ENCODE data around the gene GAN.
"Not testable (repeated sequence)": the region's sequence is repeated elsewhere in the genome, so short reads cannot be mapped to it uniquely, and the experiment has no call there.

The GAN gene

DNA sequence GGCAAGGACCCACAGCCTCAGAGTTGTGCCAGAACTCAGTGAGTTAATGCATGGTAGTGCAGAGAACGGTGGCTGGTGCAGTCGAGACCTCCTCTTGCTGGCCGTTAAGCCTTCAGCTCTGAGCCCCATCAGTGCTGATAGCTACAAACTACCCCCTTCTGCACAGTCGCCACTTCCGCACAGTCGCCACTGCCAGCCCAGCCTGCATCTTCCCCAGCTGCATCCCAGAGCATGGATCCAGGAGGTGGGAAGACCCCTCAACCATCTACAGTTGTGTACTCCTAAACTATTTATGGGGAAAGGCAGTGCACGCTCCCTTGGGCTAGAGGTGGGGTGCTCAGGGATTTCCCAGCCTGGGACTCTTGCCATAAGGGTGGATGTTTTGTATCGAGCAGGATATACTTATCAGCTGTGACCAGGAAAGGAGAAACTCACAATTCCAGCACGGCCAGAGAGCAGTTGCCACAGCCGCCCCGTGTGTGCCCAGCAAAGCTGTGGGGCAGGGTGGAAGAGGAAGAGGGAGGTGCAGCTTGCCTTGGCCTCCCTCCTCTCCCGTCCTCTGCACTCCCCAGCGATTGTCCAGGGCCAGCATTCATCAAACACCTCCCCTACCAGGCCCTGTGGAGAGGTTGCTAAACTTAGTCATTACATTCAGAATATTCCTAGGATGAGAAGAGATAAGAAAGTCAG, 80.3 kb downstream of the GAN start:
- Mint-ChIP-seq H3K4me3 (no peak overlapping the region), H3K4me1 (no peaks in the 10 kb centered on the region), H3K27me3 (no peaks in the 10 kb centered on the region), H3K9me3 (peaks cover 0 to 12% of the 10 kb centered on the region in 2 donors), H3K27ac (peak overlapping the region in 1 of 2 donors; percentile 34)
- DNase-seq (no peak), ATAC-seq (no peak)

DNA sequence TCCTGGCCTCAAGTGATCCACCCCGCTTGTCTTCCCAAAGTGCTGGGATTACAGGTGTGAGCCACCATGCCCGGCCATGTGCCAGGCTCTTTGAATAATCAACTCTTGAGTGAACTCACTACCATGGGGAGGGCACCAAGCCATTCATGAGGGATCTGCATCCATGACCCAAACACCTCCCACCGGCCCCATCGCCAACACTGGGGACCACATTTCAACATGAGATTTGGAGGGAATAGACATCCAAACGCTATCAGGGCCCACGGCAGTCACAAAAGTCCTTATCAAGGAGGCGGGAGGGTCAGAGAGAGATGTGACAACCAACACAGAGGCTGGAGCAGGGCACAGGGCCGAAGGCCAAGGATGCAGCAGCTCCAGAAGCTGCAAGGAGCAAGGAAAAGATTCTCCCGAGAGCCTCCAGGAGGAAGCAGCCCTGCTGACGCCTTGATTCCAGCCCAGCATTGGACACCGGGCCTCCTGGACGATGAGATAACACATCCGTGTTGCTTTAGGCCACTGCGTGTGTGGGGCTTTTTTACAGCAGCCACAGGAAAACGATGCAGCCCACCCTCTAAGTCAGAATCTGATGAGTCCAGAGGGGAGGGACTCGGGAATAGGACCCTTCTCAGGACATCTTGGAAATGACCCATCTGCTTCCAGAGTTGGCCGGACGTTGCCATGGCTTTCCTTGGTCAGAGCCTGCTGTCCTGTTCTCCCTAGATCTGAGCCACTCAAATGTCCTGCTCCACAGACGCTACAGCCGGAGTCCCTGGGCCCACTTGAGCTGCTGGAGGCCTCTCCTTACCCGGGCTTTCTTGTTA, 82.5 kb downstream of the GAN start:
- DNase-seq = no peak
- no peaks in the 10 kb centered on the region for H3K4me1 Mint-ChIP-seq
- H3K4me3 Mint-ChIP-seq = no peak overlapping the region
- peaks cover 0 to 13% of the 10 kb centered on the region in 2 donors for H3K9me3 Mint-ChIP-seq
- H3K27ac Mint-ChIP-seq = no peak overlapping the region
- ATAC-seq = no peak
- H3K27me3 Mint-ChIP-seq = no peaks in the 10 kb centered on the region

DNA sequence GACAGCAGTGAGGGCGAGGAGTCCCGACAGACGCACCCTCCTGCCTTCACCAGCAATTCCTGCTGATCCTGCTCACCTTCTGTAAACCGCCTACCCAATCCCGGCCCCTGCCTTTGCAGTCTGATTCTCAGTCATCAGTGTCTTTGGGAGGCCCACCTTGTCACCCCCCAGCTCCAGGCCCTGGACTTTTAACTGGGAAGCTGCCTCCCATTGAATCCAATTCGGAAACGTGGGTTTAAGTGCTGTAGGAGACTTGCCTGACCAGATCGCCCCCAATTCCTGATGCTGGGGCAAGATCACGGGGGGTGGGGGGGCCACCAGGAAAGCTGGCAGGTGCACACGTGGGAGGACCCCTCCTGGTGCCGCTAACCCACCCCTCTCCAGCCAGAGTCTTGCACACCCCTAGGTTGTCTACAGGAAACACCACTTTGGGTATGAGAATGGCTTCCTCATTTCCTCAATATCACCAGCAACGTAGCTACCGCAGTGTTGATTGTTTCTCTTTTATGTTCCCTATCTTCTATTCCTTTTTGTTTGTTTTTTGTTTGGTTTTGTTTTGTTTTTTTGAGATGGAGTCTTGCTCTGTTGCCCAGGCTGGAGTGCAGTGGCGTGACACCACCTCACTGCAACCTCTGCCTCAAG, 83.2 kb downstream of the GAN start:
- ATAC-seq = no peak
- Mint-ChIP-seq H3K27ac (no peak overlapping the region), H3K27me3 (no peaks in the 10 kb centered on the region), H3K4me1 (no peaks in the 10 kb centered on the region), H3K9me3 (peaks cover 0 to 13% of the 10 kb centered on the region in 2 donors), H3K4me3 (no peak overlapping the region)
- DNase-seq = no peak

DNA sequence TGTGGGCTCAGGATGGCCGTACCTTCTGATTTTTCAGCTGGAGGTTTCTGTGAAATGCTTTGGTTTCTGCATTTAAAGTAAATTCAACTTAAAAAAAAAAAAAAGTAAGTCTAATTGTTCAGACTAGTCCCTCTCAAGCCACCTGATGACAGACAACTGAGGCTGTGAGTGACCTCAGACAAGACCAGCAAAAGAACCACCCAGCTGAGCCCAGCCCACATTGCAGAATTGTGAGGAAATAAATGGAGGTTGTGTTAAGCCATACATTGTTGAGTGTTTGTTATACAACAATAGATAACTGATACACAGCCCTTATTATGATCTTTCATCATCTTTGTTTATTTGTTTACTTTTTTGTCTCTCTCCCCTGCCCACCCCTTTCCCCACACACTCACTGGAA, 85.1 kb downstream of the GAN start:
- Mint-ChIP-seq H3K27me3 (no peaks in the 10 kb centered on the region), H3K4me3 (no peak overlapping the region), H3K27ac (peak overlapping the region in 1 of 2 donors; percentile 24), H3K9me3 (peaks cover 0 to 13% of the 10 kb centered on the region in 2 donors), H3K4me1 (peaks cover 5% of the 10 kb centered on the region)
- ATAC-seq (no peak), DNase-seq (no peak)

DNA sequence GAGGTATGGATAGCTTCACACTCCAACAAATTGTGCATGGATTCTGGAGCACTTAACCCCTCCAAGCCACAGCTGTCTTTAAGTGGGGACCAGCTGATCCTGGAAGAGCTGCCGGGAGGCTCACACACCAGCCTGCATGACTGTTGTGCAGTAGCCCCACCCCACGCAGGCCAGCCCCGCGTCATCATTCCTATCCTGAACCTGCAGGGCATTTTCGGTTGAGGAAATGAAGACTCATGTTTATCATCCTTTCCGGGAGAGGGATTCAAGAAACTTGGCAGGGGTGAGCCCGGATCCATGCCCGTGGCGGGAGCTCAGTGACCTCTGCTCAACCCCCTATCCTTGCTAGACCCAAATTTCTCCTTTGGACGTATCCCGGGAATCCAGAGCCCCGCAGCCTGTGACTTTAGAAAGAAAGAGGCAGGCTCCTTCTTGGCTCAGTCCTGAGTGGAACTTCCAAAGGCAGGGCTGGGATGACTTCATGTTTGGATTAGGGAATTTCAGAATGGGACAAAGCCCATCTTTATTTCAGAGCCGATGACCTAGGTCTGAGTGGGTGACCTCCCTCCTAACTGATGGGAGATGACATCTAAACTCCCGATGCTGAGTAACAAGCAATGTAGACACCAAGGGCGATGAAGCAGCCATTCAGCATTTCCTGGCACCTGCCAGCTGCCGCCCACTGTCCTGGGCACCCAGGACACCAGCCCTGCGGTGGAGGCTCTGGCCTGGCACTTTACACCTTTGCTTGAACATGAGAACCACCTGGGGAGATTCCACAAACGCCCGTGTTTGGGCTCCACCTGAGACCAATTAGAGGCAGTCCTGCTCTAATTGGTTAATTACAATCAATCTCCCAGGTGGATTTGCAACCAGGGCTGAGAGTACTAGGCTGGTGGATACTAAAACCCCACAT, 86.5 kb downstream of the GAN start:
- no peak for DNase-seq
- peaks cover 0 to 13% of the 10 kb centered on the region in 2 donors for H3K9me3 Mint-ChIP-seq

DNA sequence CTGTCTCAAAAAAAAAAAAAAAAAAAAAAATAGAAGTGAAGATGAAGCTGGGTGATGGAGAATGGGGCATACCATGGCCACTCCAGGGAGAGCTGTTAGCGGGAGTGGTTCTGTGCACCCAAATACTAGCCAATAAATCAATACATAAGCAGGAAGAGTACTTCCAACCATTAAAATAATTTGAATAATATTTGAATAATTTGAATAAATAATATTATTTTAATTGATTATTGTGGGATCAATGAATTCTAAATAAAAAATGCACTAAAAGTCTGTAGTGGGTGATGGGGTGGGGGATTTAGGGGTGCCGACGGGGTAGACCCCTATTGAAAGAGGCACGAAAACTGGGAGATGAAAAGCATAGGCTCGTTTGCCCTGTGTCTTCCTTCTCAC, 88.4 kb downstream of the GAN start:
- peaks cover 0 to 13% of the 10 kb centered on the region in 2 donors for H3K9me3 Mint-ChIP-seq
- H3K4me1 Mint-ChIP-seq = peaks cover 5% of the 10 kb centered on the region
- H3K27ac Mint-ChIP-seq = no peak overlapping the region
- H3K4me3 Mint-ChIP-seq = peak overlapping the region; percentile 26 to 63
- no peaks in the 10 kb centered on the region for H3K27me3 Mint-ChIP-seq
- no peak for ATAC-seq
- no peak for DNase-seq

More for the DNA sequence above, 86.5 kb downstream of the GAN start:
- Mint-ChIP-seq H3K4me1 (peaks cover 5% of the 10 kb centered on the region), H3K27me3 (no peaks in the 10 kb centered on the region), H3K4me3 (no peak overlapping the region), H3K27ac (peak overlapping the region in 1 of 2 donors; percentile 42)
- ATAC-seq = no peak

DNA sequence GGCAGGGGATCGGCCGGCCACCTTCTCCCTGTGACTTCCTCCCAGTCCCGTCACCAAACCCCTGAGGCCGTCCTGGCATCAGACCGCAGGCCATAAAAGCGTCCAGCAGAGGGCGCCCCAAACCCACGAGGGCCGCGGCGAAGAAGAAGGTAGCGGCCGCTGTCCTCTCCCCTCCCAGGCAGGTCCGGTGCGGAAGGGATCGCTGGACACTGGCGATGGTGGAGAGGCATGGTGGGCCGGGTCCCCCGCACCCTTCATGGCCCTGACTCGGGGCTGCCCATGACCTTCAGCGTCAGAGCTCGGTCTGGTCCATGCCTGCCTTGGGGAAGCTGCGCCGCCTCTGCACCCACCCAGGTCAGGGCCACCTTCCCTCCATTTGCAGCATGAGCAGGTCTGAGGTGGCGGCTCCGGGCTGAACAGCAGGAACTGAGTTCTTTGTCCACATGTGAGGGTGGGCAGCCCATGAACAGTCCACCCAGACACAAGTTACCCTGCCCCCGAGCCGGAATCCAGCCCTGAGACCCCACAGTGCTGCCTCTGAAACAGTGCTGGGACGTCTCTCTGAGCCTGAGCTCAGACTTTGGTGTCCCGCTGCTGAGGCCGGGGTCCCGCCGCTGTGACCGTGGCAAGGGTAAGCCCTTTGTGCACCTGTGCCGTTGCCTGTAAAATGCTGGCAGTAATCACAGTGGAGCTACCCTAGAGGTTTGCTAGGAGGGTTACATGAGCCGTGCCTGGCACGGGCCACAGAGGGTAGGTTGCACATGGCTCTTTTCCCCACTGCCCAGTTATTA, 89.0 kb downstream of the GAN start:
- peak; percentile 80 to 81 for DNase-seq
- peaks cover 2% of the 10 kb centered on the region for H3K27me3 Mint-ChIP-seq
- peaks cover 5% of the 10 kb centered on the region for H3K4me1 Mint-ChIP-seq
- H3K9me3 Mint-ChIP-seq = peaks cover 0 to 13% of the 10 kb centered on the region in 2 donors
- peak; percentile 94 for ATAC-seq
- H3K27ac Mint-ChIP-seq = no peak overlapping the region
- H3K4me3 Mint-ChIP-seq = peak overlapping the region; percentile 26 to 63

DNA sequence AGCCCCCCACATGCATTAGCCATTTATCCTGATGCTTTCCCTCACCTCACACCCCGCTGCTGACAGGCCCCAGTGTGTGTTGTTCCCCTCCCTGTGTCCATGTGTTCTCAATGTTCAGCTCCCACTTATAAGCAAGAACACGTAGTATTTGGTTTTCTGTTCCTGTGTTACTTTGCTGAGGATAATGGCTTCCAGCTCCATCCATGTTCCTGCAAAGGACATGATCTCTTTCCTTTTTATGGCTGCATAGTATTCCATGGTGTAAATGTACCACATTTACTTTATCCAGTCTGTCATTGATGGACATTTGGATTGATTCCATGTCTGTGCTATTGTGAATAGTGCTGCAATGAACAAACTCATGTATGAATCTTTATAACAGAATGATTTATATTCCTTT, 90.2 kb downstream of the GAN start:
- not testable (repeated sequence) for ATAC-seq, H3K4me1 Mint-ChIP-seq, H3K9me3 Mint-ChIP-seq, H3K27me3 Mint-ChIP-seq, DNase-seq, H3K4me3 Mint-ChIP-seq, H3K27ac Mint-ChIP-seq

DNA sequence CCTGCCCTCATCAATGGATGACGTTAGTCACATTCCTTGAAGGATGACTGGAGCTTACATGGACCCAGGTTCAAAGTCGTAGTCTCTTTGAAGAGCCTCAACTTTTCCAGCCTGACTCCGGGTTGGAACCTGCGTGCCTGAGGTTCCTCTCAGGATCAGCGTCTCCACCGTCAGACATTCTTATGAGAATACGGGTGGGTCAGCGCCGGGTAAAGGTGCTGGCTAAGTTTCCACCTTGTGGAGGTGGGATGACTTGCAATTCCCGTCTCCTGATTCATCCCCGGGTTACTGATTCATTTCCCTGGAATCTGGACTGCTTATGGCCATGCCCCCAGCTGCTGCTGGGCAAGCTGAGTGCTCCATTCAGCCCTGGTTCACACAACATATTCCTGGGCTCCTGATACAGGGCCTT, 90.9 kb downstream of the GAN start:
- DNase-seq (no peak), ATAC-seq (no peak)
- no peaks in the 10 kb centered on the region for H3K9me3 Mint-ChIP-seq
- H3K4me3 Mint-ChIP-seq = no peak overlapping the region
- H3K27me3 Mint-ChIP-seq = peaks cover 6% of the 10 kb centered on the region
- H3K4me1 Mint-ChIP-seq = peaks cover 5% of the 10 kb centered on the region
- H3K27ac Mint-ChIP-seq = no peak overlapping the region

DNA sequence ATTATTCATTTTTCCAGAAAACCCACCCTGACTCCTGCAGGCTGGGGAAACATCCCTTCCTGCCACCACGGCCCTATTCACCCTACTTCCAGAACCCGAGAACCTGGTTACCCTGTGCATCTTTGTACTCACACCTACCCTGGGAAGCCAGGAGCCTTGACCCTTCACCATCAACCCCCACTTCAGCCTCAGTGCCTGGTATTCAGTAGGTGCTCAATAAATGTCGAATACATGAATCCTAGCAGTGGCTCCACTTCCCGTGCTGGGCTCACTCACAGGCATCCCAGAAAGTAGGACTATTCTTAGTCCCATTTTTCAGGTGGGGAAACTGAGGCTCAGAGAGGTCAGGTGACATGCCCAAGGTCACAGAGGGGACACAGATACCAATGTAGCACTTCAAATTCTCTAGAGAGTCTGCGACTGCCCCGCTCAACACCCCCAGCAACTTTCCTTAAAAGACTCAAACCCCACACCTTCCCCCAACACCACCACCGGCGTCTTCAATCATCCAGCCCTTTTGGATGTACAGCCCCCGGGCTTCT, 93.7 kb downstream of the GAN start:
- H3K9me3 Mint-ChIP-seq = no peaks in the 10 kb centered on the region
- H3K27me3 Mint-ChIP-seq = peaks cover 6% of the 10 kb centered on the region
- no peak for ATAC-seq
- DNase-seq = no peak
- H3K4me3 Mint-ChIP-seq = no peak overlapping the region
- peaks cover 2% of the 10 kb centered on the region for H3K4me1 Mint-ChIP-seq
- peak overlapping the region in 1 of 2 donors; percentile 51 for H3K27ac Mint-ChIP-seq

DNA sequence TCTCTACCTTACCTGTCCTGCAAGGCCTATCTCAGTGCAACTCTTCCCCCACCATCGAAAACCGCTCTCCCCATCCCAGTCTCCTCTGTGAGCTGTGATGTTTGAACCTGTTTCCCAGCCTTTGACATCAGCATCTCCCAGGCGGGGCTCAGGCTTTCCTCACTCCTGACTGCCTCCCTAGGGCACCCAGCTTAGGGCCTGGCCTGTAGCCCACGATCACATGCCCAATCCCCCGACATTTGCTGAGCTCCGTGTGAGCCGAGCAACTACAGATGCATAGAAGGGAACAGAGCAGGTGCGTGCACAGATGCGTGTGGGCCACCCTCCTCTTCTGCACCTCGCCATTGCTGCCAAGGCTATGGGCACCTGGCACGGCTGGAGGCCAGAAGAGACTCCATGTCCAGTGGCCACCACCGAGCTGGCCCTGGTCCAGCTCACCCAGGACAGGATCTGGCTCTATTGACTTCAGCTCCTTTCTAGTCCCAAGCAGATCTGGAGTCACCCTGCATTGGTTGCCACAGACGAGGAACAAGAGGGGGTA, 94.3 kb downstream of the GAN start:
- no peaks in the 10 kb centered on the region for H3K9me3 Mint-ChIP-seq
- H3K4me3 Mint-ChIP-seq = no peak overlapping the region
- no peak for ATAC-seq
- H3K27ac Mint-ChIP-seq = no peak overlapping the region
- no peaks in the 10 kb centered on the region for H3K4me1 Mint-ChIP-seq
- no peak for DNase-seq
- H3K27me3 Mint-ChIP-seq = peaks cover 6% of the 10 kb centered on the region

DNA sequence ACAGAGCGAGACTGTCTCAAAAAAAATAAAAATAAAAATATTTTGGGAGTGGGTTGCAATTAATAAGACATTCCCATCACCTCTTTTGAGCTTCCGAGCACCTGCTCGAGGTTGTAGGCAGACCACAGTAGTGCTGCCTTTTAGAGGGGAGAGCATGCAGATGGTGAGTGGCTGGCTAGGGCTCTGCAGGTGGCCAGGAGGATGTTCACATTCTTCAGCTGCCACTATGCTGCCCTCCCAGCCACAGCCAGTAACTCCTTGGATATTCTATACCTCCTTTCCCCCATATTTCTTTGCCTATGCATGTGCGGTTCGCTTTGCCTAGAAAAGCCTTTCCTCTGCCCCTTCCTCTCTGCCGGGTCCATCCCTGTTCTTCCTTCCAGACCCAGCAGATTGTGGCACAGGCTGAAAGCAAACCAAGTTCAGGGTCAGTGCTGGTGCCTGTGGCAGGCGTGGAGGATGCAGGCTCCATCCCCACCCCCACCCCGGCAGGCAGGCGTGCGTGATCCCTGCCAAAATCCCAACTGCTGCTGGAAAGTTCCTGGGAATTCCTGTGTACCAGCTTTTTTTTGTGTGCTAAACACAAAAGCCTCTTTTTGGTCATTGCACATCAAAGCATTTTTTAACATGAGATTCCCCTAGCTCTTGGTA, 96.0 kb downstream of the GAN start:
- ATAC-seq (no peak), DNase-seq (no peak)
- Mint-ChIP-seq H3K9me3 (no peaks in the 10 kb centered on the region), H3K4me1 (peaks cover 5% of the 10 kb centered on the region), H3K27me3 (peaks cover 6% of the 10 kb centered on the region), H3K27ac (peak overlapping the region in 1 of 2 donors; percentile 33), H3K4me3 (no peak overlapping the region)

DNA sequence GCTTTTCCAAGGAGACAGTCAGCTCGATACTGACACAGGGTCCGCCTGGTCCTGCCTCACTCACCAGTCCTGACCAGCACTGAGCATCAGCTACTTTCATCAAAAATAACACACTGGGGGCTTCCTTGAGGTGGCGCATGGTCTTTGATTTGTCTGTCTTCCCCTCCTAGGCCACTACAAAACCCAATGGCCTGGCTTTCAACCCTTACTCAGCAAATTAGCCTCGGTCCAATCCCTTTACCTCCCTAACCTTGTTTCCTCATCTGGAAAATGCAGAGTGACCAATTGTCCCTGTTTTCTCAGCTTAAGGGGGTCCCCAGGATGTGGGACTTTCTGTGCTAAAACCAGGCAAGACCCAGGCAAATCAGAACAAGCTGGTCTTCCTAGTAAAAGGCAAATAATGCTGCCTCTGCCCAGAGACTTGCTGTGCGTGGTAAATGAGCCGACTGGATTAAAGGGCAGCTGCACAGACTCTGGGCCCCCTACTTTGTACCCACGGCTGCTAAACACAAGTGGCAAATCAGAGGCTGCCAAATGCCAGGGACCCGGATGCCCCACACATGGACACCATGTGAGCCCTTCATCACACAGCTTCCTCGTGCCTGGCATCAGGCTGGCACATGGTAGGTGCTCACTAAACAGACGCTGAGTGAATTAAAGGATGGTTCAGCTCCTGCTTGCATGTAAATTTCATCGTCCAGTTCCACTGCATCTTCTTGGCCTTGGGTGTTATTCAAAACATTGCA, 98.7 kb downstream of the GAN start:
- H3K4me1 Mint-ChIP-seq = peaks cover 5% of the 10 kb centered on the region
- H3K27me3 Mint-ChIP-seq = peaks cover 6% of the 10 kb centered on the region
- no peak for ATAC-seq
- no peaks in the 10 kb centered on the region for H3K9me3 Mint-ChIP-seq
- H3K27ac Mint-ChIP-seq = no peak overlapping the region
- H3K4me3 Mint-ChIP-seq = no peak overlapping the region
- DNase-seq = no peak
